Chondrocyte (in vitro differentiated cells): ENCODE results near the gene PDLIM1. TPM values are rescaled to one million over a fixed set of nuclear protein-coding genes. Genes with fewer than 3 reads are reported as not detected.

Experiments
- DNase-seq: peaks from one replicate; pipeline ENCODE4 v3.0.0; 2021; ENCODE audit warnings: mixed read lengths, low spot score
- H3K27ac Mint-ChIP-seq: one replicate; pipeline ENCODE4 v1.8.0; 2021; ENCODE audit warnings: mild to moderate bottlenecking, moderate library complexity, mixed read lengths; ENCODE audit not compliant: unreplicated experiment
- H3K27me3 Mint-ChIP-seq: 2 replicates; pipeline ENCODE4 v1.8.0; 2021; ENCODE audit warnings: low read depth, mixed read lengths
- H3K36me3 Mint-ChIP-seq: 2 replicates; pipeline ENCODE4 v1.8.0; 2021; ENCODE audit warnings: low read depth, mixed read lengths
- H3K4me1 Mint-ChIP-seq: 2 replicates; pipeline ENCODE4 v1.8.0; 2021; ENCODE audit warnings: low read depth, mild to moderate bottlenecking, mixed read lengths
- H3K4me3 Mint-ChIP-seq: one replicate; pipeline ENCODE4 v1.8.0; 2021; ENCODE audit warnings: mild to moderate bottlenecking, moderate library complexity, mixed read lengths; ENCODE audit not compliant: unreplicated experiment
- H3K9me3 Mint-ChIP-seq: 2 replicates; pipeline ENCODE4 v1.8.0; 2021; ENCODE audit warnings: low read depth, mixed read lengths
- CTCF ChIP-seq: fragments of 200-600 bp; sonication (generic); IDR thresholded peaks from 2 replicates; pipeline ENCODE4 v1.5.0; 2021; ENCODE audit warnings: antibody characterized with exemption, mild to moderate bottlenecking, moderate library complexity
- total RNA-seq: library from RNA; stranded (reverse); gene quantifications from 3 replicates; pipeline ENCODE4 v1.2.1, GENCODE V29; 2021

The PDLIM1 gene
- total RNA-seq, 1 donor from 2014 or later = 110 TPM

- DNase-seq = no peak
- Mint-ChIP-seq H3K27ac (no peak overlapping the region), H3K4me3 (no peak overlapping the region), H3K27me3 (peaks cover 1% of the 10 kb centered on the region), H3K4me1 (peaks cover 25% of the 10 kb centered on the region), H3K36me3 (no peaks in the 10 kb centered on the region), H3K9me3 (no peaks in the 10 kb centered on the region)
- TF ChIP-seq CTCF = no peak
These were observed 13.7 kb upstream of the PDLIM1 start for GRCh38 chr10:95304463-95304862.

- no peak for TF ChIP-seq CTCF
- no peak for DNase-seq
- H3K4me3 Mint-ChIP-seq = no peak overlapping the region
- H3K27me3 Mint-ChIP-seq = peaks cover 1% of the 10 kb centered on the region
- H3K4me1 Mint-ChIP-seq = peaks cover 19% of the 10 kb centered on the region
- no peaks in the 10 kb centered on the region for H3K36me3 Mint-ChIP-seq
- H3K9me3 Mint-ChIP-seq = no peaks in the 10 kb centered on the region
- H3K27ac Mint-ChIP-seq = no peak overlapping the region
These were observed 13.1 kb upstream of the PDLIM1 start for GRCh38 chr10:95303950-95304349.

- Mint-ChIP-seq H3K27me3 (peaks cover 1% of the 10 kb centered on the region), H3K9me3 (no peaks in the 10 kb centered on the region), H3K4me3 (no peak overlapping the region), H3K27ac (no peak overlapping the region), H3K4me1 (peaks cover 15% of the 10 kb centered on the region), H3K36me3 (no peaks in the 10 kb centered on the region)
- DNase-seq = no peak
- no peak for TF ChIP-seq CTCF
These were observed 12.7 kb upstream of the PDLIM1 start for GRCh38 chr10:95303535-95303934.

GRCh38 chr10:95300022-95300539, 9.3 kb upstream of the PDLIM1 start:
- Mint-ChIP-seq H3K4me3 (no peak overlapping the region), H3K27ac (no peak overlapping the region), H3K9me3 (no peaks in the 10 kb centered on the region), H3K4me1 (peaks cover 9% of the 10 kb centered on the region), H3K27me3 (no peaks in the 10 kb centered on the region), H3K36me3 (no peaks in the 10 kb centered on the region)
- TF ChIP-seq CTCF = no peak
- no peak for DNase-seq

GRCh38 chr10:95297402-95297801, 6.6 kb upstream of the PDLIM1 start:
- no peak for DNase-seq
- TF ChIP-seq CTCF = no peak
- H3K36me3 Mint-ChIP-seq = no peaks in the 10 kb centered on the region
- H3K4me1 Mint-ChIP-seq = peaks cover 22% of the 10 kb centered on the region
- no peak overlapping the region for H3K4me3 Mint-ChIP-seq
- no peak overlapping the region for H3K27ac Mint-ChIP-seq
- no peaks in the 10 kb centered on the region for H3K9me3 Mint-ChIP-seq
- H3K27me3 Mint-ChIP-seq = no peaks in the 10 kb centered on the region
